Erythroblast (primary cell): ENCODE data around the gene ABCC4.

Source experiments
- DNase-seq, 2 experiments: peaks; one replicate each; lab custom pipeline; 2025; lab: John Stamatoyannopoulos, UW
- GATA1 ChIP-seq: IDR thresholded peaks from 2 replicates; pipeline ENCODE4 v1.6.1; 2011; ENCODE audit warnings: low read depth, mild to moderate bottlenecking, control low read depth, low read length, moderate library complexity
- POLR2A ChIP-seq: IDR thresholded peaks from 2 replicates; pipeline ENCODE4 v1.6.1; 2011; ENCODE audit warnings: mild to moderate bottlenecking, low read length

Gene ABCC4

DNA sequence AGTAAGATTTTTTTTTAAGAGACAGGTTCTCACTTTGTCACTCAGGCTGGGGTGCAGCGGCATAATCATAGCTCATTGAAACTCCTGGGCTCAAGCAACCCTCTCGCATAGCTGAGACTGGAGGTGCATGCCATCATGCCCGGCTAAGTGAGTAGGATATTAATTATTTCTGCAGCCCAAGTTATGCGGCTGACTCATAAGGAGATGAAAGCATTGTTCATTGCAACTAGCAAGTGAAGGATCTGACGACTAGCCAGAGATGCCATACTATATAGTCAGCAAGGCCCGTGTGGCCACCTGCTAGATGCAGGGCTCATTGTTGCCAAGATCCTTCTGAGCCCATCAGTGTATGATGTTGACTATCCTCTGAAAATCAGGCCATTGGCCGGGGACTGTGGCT lies 45.2 kb downstream of the ABCC4 start:
- TF ChIP-seq GATA1 (no peak), POLR2A (no peak)
- no peak for DNase-seq

- no peak for DNase-seq
- TF ChIP-seq GATA1: no peak
- TF ChIP-seq POLR2A: no peak
These were observed 46.0 kb downstream of the ABCC4 start for GRCh38 chr13:95255072-95255732.

DNA sequence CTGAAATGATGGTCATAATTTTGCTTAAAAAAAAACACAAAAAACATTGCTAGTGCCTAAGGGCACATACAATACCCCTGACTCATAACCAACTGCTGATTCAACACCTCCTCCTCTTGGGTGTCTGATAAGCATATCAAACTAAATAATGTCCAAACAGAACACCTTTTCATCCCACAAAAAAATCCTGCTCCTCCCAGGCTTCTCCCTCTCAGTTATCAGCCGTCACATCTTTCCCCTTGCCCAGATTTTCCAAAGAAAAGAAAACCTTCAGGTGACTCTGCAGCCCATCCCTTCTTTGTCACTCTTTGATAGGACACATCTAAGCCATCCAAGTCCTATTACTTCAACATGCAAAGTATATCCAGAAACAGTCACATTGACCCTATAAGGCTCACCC lies 46.9 kb downstream of the ABCC4 start:
- no peak for DNase-seq
- no peak for TF ChIP-seq GATA1
- TF ChIP-seq POLR2A: no peak

- TF ChIP-seq GATA1: no peak
- TF ChIP-seq POLR2A: no peak
- no peak for DNase-seq
These were observed 48.2 kb downstream of the ABCC4 start for GRCh38 chr13:95253033-95253432.

DNA sequence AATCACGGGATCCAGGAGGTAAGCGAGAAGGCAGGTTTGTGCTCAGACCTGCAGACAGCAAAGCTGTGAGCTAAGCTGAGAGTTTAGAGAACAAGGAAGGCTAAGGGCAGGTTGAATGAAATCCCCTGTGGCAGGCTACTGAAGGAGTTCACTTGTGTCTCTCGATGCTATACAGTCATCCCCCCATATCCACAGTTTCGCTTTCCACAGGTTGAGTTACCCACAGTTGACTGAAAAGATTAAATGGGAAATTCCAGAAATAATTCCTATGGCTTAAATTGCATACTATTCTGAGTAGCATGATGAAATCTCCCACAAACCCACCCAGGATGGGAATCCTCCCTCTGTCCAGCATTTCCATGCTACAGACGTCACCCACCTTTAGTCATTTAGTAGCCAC lies 49.6 kb downstream of the ABCC4 start:
- DNase-seq: no peak
- TF ChIP-seq POLR2A: no peak
- TF ChIP-seq GATA1: no peak

DNA sequence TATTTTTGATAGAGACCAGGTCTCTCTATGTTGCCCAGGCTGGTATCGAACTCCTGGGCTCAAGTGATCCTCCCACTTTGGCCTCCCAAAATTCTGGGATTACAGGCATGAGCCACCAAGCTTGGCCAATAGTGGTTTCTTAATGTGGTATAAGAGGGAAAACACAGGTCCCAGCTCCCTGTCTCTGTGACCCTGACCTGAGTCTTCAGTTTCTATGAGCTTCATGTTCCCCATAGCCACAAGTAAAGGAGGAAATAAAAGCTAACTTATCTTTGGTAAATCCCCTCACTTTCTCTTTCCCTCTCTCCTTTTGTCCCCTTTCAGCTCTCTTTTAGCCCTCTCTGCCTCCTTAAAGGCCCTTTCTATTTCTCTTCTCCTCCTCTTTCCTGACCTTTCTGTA lies 50.3 kb downstream of the ABCC4 start:
- no peak for TF ChIP-seq POLR2A
- TF ChIP-seq GATA1: no peak
- no peak for DNase-seq

DNA sequence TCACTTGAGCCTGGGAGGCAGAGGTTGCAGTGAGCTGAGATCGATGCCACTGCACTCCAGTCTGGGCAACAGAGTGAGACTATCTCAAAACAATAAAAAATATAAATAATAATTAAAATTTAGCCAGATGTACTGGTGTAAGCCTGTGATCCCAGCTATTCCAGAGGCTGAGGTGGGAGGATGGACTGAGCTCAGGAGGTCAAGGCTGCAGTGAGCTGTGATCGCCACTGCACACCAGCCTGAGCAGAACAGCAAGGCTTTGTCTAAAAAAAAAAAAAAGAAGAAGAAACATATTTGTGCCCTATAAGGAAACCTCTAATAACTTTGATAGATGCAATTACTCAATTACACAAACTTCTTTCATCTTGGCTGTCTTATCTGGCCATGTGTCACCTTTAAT lies 52.3 kb downstream of the ABCC4 start:
- DNase-seq: no peak
- TF ChIP-seq POLR2A (no peak), GATA1 (no peak)

GRCh38 chr13:95247852-95248251 lies 53.4 kb downstream of the ABCC4 start:
- peak; percentile 52 to 74 for DNase-seq
- TF ChIP-seq POLR2A: no peak
- TF ChIP-seq GATA1: no peak

- no peak for DNase-seq
- TF ChIP-seq POLR2A (no peak), GATA1 (no peak)
These were observed 54.1 kb downstream of the ABCC4 start for GRCh38 chr13:95247171-95247570.

- DNase-seq: no peak
- TF ChIP-seq POLR2A: no peak
- TF ChIP-seq GATA1: no peak
These were observed 54.8 kb downstream of the ABCC4 start for GRCh38 chr13:95246292-95247082.

GRCh38 chr13:95245071-95245470 lies 56.2 kb downstream of the ABCC4 start:
- no peak for DNase-seq
- no peak for TF ChIP-seq GATA1
- no peak for TF ChIP-seq POLR2A

DNA sequence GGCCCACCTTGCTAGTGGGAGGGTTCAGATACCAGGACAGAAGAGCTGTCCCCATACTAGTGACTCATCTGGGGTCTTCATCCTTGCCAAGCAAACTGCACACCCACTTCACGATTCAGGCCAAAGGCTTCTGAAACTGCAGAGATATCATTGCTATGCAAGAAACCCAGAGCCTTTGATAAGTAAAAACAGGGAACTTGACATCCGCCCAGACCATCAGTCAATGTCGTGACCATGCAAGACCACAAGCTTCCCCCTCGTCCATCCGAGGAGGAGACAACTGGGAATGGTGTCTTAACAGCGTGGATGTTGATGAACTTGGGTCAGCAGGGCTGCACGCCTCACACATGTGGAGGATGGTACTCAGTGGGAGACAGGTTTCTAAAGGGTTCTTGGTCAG lies 58.0 kb downstream of the ABCC4 start:
- DNase-seq: peak; percentile 80 to 82
- TF ChIP-seq GATA1: no peak
- TF ChIP-seq POLR2A: no peak

DNA sequence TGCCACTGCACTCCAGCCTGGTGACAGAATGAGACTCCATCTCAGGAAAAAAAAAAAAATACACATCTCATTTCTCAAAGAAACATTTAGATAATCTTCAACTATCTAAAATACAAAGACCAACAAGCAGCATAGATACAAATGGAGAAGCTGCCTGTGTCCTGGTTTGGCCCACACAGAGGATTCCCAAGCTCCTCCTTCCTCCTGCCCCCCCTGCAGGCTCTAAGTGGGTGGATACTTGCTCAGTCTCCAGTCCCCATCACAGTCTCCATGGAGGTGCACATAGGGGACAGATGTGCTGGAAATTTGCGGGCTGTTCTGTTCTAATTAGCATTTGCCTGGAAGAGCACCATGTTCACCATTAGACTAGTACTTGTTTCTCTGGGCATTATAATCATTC lies 59.9 kb downstream of the ABCC4 start:
- TF ChIP-seq GATA1: no peak
- no peak for TF ChIP-seq POLR2A
- no peak for DNase-seq

GRCh38 chr13:95239283-95239682 lies 62.0 kb downstream of the ABCC4 start:
- TF ChIP-seq GATA1: no peak
- no peak for DNase-seq
